ENCODE results near the gene TMEM117. TPM values are rescaled to one million over a fixed set of nuclear protein-coding genes. Genes with fewer than 3 reads are reported as not detected.

TMEM117 gene
- total RNA-seq, 2 experiments from 2014 or later = 0.95 to 7.1 TPM

DNA sequence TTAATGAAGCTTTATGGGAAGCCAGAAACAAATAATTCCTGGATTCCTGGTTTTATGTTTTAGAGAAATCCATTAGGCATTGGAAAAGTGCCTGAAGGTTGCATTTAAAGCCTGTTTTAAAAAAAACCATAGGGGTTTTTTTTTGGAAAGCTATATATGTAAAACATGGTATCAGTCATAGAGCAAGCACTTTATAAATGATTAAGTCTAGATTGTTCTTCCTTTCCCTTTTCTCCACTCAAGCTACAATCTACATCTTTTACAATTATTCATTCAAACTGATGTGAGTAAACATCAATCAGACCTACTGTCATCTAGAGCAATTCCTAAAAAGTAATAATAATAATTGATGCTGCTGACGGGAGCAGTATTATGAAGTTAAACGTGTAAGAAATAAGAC, 500.7 kb downstream of the TMEM117 start:
- H3K4me3 ChIP-seq (ENCODE audit: low read depth, low read length, poor library complexity, severe bottlenecking) = no peak overlapping the region
- no peaks in the 10 kb centered on the region for H3K79me2 ChIP-seq (ENCODE audit: insufficient read depth, low read depth, low read length)
- no peak overlapping the region for H3K27ac ChIP-seq (ENCODE audit: low read depth, low read length, poor library complexity, severe bottlenecking)
- CTCF ChIA-PET (ENCODE audit: unreplicated experiment) = no interaction called here
- H2AFZ ChIP-seq (ENCODE audit: low read length) = no peak overlapping the region
- BruUV-seq (replicated peaks) = no TSS peak
- H3K4me1 ChIP-seq (ENCODE audit: insufficient read depth, low read length, poor library complexity, severe bottlenecking) = no peaks in the 10 kb centered on the region
- no peaks in the 10 kb centered on the region for H4K20me1 ChIP-seq (ENCODE audit: insufficient read depth, low read length)
- H3K9me3 ChIP-seq (ENCODE audit: low read length) = no peaks in the 10 kb centered on the region
- POLR2A ChIA-PET = interaction anchor here (0.7 to 1.7 kb wide), 2 partner anchors 15 to 71 kb away, joined by 3 to 5 read pairs; no protein-coding TSS in a partner anchor
- no peaks in the 10 kb centered on the region for H3K36me3 ChIP-seq (ENCODE audit: insufficient read depth, low read length)
- TF ChIP-seq EZH2phosphoT487 (IDR thresholded peaks at IDR 0.05; ENCODE audit: borderline replicate concordance, low read depth, low read length) = no peak
- TF ChIP-seq, protein P1, sequence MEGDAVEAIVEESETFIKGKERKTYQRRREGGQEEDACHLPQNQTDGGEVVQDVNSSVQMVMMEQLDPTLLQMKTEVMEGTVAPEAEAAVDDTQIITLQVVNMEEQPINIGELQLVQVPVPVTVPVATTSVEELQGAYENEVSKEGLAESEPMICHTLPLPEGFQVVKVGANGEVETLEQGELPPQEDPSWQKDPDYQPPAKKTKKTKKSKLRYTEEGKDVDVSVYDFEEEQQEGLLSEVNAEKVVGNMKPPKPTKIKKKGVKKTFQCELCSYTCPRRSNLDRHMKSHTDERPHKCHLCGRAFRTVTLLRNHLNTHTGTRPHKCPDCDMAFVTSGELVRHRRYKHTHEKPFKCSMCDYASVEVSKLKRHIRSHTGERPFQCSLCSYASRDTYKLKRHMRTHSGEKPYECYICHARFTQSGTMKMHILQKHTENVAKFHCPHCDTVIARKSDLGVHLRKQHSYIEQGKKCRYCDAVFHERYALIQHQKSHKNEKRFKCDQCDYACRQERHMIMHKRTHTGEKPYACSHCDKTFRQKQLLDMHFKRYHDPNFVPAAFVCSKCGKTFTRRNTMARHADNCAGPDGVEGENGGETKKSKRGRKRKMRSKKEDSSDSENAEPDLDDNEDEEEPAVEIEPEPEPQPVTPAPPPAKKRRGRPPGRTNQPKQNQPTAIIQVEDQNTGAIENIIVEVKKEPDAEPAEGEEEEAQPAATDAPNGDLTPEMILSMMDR (conservative IDR thresholded peaks at IDR 0.05; ENCODE audit: low read length) = no peak
- DNase-seq (ENCODE audit: low spot score) = no peak
- no peaks in the 10 kb centered on the region for H3K9me2 ChIP-seq (ENCODE audit: insufficient read depth, low read length)
- no peak overlapping the region for H3K4me2 ChIP-seq (ENCODE audit: low read length)
- intact Hi-C loops (cut with micrococcal nuclease; ENCODE audit: unreplicated experiment) = no loop called here

DNA sequence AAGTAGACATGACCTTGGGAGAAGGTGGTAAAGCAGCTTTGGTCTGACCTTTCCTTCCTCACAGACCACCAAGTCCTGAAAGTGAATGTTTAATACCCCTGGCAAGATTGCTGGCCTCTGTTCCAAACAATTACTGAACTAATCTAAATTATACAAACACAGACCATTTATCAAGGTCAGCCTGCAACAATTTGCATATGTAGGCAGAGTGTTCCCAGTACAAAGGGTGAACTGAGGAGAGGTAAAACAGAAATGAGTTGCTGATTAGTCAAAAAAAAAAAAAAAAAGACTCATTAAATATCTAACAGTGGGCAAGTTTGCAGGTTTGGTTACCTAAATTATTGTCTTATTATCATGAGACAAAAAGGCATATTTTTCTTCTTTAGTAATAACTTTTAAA, 506.5 kb downstream of the TMEM117 start:
- no peak overlapping the region for H3K4me3 ChIP-seq (ENCODE audit: low read depth, low read length, poor library complexity, severe bottlenecking)
- TF ChIP-seq, protein P1 (conservative IDR thresholded peaks at IDR 0.05; ENCODE audit: low read length) = no peak
- no peak for TF ChIP-seq EZH2phosphoT487 (IDR thresholded peaks at IDR 0.05; ENCODE audit: borderline replicate concordance, low read depth, low read length)
- no peak for DNase-seq (ENCODE audit: low spot score)
- no peaks in the 10 kb centered on the region for H4K20me1 ChIP-seq (ENCODE audit: insufficient read depth, low read length)
- H3K9me2 ChIP-seq (ENCODE audit: insufficient read depth, low read length) = no peaks in the 10 kb centered on the region
- no peaks in the 10 kb centered on the region for H3K36me3 ChIP-seq (ENCODE audit: insufficient read depth, low read length)
- no TSS peak for BruUV-seq (replicated peaks)
- no peak overlapping the region for H3K4me2 ChIP-seq (ENCODE audit: low read length)
- ChIA-PET POLR2A (interaction anchor here (0.7 to 1.0 kb wide), 2 partner anchors 11 to 17 kb away, joined by 3 to 5 read pairs; no protein-coding TSS in a partner anchor), CTCF (ENCODE audit: unreplicated experiment) (no interaction called here)
- no peaks in the 10 kb centered on the region for H3K4me1 ChIP-seq (ENCODE audit: insufficient read depth, low read length, poor library complexity, severe bottlenecking)
- no peaks in the 10 kb centered on the region for H3K9me3 ChIP-seq (ENCODE audit: low read length)
- intact Hi-C loops (cut with micrococcal nuclease; ENCODE audit: unreplicated experiment) = no loop called here
- H3K79me2 ChIP-seq (ENCODE audit: insufficient read depth, low read depth, low read length) = no peaks in the 10 kb centered on the region
- no peak overlapping the region for H3K27ac ChIP-seq (ENCODE audit: low read depth, low read length, poor library complexity, severe bottlenecking)
- no peak overlapping the region for H2AFZ ChIP-seq (ENCODE audit: low read length)

DNA sequence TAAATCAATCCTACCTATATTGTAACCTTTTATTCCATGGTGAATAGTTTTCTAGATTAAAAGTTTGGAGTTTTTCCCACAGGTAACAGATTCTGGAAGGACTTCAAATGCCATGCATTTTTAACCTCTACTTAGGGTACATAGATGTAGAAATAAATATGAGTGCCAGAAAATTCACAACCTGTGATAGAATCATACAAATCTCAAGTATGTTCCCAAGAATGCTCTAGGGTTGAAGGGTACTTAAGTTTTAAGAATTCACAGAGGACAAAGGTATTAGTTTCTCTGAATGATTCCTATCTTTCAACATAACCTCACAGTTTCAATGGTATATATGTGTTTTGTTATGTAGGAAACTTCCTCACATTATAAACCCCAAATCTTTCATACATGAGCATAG, 511.3 kb downstream of the TMEM117 start:
- H2AFZ ChIP-seq (ENCODE audit: low read length) = no peak overlapping the region
- no peaks in the 10 kb centered on the region for H3K36me3 ChIP-seq (ENCODE audit: insufficient read depth, low read length)
- no peaks in the 10 kb centered on the region for H3K79me2 ChIP-seq (ENCODE audit: insufficient read depth, low read depth, low read length)
- H3K9me3 ChIP-seq (ENCODE audit: low read length) = no peaks in the 10 kb centered on the region
- DNase-seq (ENCODE audit: low spot score) = no peak
- no TSS peak for BruUV-seq (replicated peaks)
- H3K4me2 ChIP-seq (ENCODE audit: low read length) = no peak overlapping the region
- TF ChIP-seq, protein P1 (conservative IDR thresholded peaks at IDR 0.05; ENCODE audit: low read length) = no peak
- no peak for TF ChIP-seq EZH2phosphoT487 (IDR thresholded peaks at IDR 0.05; ENCODE audit: borderline replicate concordance, low read depth, low read length)
- intact Hi-C loops (cut with micrococcal nuclease; ENCODE audit: unreplicated experiment) = no loop called here
- H4K20me1 ChIP-seq (ENCODE audit: insufficient read depth, low read length) = no peaks in the 10 kb centered on the region
- ChIA-PET POLR2A (no interaction called here), CTCF (ENCODE audit: unreplicated experiment) (interaction anchor here (0.6 to 1.3 kb wide), 2 partner anchors 9 to 1224 kb away, joined by 3 read pairs; no protein-coding TSS in a partner anchor)
- H3K27ac ChIP-seq (ENCODE audit: low read depth, low read length, poor library complexity, severe bottlenecking) = no peak overlapping the region
- H3K4me3 ChIP-seq (ENCODE audit: low read depth, low read length, poor library complexity, severe bottlenecking) = no peak overlapping the region
- no peaks in the 10 kb centered on the region for H3K4me1 ChIP-seq (ENCODE audit: insufficient read depth, low read length, poor library complexity, severe bottlenecking)
- no peaks in the 10 kb centered on the region for H3K9me2 ChIP-seq (ENCODE audit: insufficient read depth, low read length)

Measured in OCI-LY7 (cell line).